Amniotic epithelial cell (primary cell): ENCODE data around the gene PRMT7.

ENCODE experiments used
- DNase-seq: peaks from one replicate; pipeline ENCODE4 v3.0.0-alpha.2; 2010; ENCODE audit warnings: low read depth

PRMT7 gene

DNA sequence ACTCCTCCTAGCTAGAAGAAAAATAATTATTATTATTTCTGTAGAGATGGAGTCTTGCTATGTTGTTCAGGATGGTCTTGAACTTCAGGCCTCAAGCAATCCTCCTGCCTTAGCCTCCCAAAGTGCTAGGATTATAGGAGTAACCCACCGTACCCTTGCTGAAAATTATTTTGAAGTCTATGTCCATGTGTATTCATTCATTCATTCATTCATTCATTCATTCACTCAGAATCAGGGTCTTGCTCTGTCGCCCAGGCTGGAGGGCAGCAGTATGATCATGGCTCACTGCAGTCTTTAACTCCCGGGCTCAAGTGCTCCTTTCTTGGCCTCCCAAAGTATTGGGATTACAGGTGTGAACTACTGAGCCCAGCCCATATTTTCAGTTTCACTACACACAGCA is 4.2 kb upstream of the PRMT7 start:
- no peak for DNase-seq

DNA sequence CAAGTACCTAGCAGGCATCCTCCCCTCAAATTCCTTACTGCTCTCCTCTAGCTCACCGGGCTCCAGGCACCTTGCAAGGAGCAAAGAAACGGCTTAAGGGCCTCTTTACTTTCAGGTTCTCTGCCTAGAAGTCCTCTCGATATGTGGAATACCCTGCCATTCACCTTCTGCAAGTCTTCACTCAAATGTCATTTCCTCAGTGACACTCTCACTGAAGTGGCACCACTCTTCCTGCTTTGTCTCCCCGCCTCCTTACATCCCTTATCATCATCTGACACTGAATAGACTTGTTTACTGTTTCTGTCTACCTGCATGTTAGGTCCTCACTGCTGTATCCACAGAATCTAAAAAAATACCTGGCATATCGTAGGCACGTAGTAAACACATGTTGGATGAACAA is 1.0 kb upstream of the PRMT7 start:
- no peak for DNase-seq

DNA sequence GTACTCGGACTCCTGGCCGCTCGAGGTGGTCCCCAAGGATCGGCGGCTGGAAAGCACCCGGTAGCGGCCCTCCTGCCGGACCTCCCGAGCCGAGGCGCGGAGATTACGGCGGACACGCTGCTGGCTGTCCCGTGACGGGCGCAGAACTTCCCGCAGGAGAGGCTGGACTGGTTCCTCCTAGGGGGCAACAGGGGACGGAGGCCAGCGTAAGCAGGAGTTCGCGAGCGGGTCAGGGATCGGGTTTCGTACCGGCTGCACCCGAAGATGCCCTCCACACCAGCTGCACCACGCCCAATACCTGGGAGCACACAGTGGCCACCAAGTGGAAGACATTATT is 414 bp upstream of the PRMT7 start:
- DNase-seq, result no peak

DNA sequence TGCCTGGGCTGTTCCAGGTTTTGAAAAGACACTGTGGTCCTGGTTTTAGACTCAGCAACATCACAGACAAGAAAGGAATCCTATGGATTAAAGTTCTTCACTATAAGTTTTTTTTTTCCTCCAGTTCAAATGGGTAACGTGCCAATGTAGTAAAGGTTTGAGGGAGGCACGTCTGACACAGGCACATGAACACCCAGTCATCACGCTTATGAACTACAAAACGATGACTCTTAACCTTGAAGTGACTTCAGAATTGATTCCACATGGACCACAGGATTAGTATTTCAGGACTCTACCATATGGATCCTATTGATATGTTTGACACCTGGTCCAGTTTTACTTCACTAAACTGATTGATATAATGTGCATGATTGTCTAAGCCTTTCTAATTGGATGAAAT is 2.3 kb downstream of the PRMT7 start:
- DNase-seq, result no peak

DNA sequence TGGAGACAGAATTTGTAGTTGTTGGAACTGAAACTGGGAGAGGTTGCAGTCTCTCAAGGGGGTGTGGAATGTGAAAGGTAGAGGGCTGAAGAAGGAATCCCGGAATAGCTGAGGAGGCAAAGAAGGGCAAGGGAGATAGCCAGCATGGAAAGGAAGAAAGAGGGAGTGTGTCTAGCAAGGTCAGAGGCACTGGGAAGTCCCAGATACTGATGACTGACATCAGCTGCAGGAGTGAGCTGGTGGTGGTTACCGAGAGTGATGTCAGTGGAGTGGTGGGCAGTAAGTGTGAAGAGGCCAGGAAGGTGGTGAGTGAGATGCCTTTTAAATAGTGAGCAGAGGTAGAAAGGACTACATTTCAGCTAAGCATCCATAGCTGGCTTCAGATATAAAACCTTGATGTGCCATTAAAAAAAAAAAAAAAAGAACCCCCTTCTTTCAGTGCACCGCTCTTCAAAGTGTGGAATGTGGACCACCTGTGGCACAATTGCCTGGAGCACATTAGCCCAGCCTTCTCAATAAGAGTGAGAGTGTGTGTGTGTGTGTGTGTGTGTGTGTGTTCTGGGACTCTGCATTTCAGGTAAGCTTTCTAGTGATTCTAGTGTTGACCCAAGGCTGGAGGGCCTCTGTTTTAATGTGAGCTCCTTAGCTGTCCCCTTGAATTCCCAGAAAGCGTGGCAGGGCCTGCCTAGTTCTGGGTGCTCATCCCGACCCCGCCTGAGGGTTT is 8.5 kb downstream of the PRMT7 start:
- no peak for DNase-seq

DNA sequence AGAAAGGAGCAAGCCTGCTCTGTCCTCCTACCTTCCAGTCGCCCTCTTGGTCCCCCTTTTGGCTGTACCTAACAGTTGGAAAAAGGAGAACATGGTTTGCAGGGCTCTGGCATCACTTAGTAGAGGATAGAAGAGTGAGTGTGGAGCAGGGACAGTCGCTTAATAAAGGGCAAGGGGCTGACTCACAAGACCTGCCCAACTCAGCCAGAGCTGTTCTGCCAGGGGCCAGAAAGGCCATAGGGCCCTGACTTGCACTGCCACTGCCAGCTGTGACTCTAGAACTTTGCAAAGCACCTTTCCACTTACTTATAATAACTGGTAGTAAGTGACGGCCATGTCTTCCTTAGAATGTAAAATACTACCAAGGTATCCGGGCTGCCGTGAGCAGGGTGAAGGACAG is 13.5 kb downstream of the PRMT7 start:
- no peak for DNase-seq

DNA sequence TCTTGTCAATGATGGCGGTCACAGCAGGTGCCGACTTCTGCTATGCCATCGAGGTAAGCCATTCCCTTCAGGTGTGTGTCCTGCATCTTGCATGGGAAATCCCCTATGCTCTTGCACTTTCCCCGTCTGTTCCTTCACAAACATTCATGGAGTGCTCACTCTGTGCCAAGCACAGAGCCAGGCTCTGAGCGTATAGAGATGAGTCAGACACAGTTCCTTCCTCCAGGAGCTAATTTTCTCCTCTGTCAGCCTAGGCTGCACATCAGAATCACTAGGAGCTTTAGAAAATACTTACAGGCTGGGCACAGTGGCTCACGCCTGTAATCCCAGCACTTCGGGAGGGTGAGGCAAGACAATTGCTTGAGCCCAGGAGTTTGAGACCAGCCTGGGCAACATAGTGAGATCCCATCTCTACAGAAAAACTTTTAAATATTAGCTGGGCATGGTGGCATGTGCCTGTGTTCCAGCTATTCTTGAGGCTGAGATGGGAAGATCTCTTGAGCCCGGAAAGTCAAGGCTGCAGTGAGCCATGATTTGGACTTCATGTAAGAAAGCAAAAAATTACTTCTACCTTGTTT is 14.1 kb downstream of the PRMT7 start:
- no peak for DNase-seq

DNA sequence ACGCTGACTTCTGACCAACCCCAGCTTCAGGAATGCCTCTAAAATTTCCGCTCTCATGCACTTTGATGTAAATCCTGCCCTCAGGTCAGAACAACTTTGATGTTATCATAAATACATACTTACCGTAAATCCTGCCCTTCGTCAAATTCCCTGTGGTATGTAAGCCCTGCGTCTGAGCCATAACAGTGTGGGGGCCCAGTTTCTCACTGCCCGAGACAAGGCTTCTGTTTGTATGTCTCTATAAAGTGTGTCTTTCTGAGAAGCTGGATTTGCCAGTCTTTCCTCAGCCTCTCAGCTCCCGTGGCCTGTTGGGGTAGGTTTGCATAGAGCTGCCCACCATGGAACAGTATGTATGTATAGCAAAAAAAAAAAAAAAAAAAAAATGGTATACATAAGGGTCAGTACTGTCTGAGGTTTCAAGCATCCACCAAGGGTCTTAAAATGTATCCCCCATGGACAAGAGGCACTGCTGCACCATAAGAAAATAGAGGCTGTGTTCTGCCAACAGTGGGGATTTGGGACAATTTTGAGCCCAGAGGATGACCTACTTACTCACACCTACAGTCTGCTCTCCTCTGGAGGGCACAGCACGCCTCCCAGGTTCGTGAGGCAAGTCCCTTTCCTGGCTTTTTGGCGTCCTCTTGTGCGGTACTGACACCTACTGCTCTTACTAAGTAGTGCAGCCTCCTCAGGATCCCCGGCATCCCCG is 17.5 kb downstream of the PRMT7 start:
- DNase-seq, result peak; percentile 89

DNA sequence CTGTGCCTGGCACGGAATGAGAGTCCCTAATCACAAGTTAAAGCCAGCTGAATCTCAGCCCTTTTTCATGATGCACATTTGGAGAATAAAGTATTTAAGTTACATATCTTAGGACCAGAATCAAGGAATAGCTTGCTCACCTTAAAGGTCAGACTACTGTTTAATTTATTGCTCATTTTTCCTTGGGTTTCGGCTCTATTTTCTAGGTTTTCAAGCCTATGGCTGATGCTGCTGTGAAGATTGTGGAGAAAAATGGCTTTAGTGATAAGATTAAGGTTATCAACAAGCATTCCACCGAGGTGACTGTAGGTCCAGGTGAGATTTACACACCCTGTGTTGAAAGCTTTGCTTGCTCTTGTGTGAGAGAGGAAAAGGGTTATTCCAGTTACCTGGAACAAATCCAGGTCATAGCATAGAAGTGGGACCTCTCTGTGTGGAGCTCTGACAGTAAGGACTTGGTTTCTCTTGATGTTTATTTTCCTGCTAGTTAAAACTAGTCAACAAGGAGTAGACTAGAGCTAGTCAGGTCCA is 18.1 kb downstream of the PRMT7 start:
- DNase-seq, result peak; percentile 22

DNA sequence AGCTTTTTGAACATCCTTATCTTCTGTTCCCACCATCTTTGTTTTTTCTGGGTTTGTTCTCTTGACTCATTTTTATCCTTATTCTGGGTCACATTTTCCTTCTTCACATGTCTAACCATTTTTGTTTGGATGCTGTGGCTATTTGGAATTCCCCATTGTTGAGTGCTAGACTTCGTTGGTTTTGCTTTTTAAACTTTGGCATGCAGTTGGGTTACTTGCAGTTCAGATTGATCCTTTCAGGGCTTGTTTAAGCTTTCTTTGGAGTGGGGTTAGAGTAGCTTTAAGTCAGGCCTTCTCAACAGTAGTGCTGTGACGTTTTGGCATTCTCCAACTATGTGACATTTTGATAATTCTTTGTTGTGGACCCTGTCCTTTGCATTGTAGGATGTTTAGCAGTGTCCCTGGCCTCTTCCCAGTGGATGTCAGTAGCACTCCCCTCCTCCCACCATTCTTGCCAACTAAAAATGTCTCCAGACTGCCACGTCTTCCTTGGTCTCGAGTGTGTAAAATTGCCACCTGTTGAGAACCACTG is 21.1 kb downstream of the PRMT7 start:
- peak; percentile 50 for DNase-seq

DNA sequence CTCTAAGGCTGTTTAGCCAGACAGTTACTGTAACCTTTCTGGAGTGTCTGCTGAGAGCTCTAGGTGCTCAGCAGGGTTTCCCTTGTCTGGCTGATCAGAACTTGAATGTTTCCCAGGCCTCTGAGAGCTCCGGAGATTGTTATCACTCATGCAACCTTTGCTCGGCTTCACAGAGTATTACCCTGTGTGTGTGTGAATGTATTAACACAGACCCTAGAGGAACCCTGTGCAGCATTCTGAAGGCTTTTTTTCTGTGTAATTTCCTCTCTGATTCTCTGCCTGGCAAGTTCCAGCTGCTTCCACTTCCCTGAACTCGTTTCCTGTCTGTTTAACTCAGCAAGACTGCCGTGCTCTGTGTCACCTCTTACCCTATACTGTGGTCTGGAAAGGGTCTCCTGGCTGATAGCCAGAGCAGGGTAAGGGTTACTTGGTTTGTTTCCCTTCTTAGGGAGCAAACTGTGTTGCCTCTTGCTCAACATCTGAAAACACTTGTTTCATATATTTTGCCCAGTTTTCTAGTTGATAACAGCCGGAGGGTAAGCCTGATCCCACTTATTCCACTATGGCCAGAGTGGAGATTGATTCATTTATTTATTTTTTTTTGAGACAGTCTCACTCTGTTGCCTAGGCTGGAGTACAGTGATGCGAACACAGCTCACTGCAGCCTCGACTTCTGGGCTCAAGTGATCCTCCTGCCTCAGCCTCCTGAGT is 21.7 kb downstream of the PRMT7 start:
- DNase-seq, result peak; percentile 83

DNA sequence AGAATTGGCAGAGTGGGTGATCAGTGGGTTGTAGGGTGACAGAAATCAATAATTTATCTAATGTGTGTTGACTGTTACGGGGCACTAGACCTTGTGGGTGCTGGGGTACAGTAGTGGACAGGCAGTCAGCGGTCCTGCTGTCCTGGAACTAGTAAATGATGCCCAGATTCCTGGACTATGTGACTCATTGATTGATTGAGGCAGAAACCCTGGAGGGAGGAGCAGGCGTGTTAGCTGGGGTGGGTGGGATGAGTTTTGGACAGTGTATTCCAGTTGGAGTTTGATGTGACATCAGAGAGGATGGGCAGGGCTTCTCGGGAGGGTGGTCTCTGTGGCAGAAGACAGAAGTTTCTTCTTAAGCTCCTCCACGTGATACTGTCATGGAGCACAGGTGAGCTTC is 24.4 kb downstream of the PRMT7 start:
- DNase-seq, result peak; percentile 45

DNA sequence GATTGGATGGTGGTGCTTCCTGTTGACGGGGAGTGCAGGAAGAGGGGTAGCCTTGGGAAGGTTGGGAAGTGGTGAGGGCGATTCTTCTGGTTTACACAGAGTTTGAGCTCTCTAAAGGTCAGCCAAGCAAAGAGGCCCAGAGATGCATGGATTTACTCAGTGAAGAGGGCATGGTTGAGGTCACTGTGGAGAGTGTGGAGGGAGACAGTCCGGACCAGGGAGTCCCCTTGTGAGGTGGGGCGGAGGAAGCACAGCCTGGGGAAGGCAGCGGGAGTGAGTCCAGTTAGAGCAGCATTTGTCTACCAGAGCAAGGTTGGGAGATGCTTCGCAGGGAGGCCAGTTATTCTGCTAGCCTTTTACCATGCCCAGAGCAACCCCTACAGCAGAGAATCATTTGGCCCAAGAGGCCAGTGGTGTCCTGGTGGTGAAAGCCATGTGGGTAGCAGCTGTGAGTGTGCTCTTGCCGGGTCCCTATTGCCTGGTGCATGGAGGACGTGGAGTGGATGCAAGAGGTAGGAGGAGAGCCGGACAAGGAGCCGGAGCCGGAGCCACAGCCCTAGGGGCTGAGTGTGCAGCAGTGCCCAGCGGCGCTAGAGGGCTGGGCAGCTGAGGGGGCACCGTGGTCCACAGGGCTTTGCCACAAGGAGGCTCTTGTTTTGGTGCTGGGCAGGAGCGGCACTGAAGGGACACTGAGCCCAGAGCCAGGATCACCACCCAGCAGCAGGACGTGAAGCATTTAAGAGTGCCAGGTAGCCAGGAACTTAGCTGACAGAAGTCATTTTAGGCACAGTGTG is 27.7 kb downstream of the PRMT7 start:
- no peak for DNase-seq

DNA sequence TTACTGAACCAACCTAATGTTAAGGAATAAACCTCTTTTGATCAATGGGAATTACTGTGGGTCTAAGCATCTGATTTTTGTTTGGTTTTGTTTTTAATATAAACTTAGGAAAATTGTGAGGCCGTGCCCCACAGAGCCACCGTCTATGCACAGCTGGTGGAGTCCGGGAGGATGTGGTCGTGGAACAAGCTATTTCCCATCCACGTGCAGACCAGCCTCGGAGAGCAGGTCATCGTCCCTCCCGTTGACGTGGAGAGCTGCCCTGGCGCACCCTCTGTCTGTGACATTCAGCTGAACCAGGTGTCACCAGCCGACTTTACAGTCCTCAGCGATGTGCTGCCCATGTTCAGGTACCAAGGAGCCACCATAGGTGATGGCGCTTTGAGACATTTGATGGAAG is 28.4 kb downstream of the PRMT7 start:
- no peak for DNase-seq

DNA sequence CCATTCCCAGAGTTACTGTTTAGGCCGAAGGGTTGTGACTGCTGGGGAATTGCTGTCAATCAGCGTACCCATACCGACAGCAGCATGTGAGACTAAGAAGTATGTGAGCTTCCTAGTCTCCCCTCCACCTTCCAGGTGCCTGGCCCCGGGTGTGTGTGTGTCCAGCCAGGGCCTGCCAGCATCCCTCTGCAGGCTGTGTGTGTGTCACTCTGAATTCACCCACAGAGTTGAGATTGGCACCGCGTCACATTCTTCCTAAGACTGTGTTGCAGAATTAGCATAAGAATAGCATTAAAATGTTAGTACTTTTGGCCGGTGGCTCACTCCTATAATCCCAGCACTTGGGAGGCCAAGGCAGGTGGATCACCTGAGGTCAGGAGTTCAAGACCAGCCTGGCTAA is 31.8 kb downstream of the PRMT7 start:
- no peak for DNase-seq

DNA sequence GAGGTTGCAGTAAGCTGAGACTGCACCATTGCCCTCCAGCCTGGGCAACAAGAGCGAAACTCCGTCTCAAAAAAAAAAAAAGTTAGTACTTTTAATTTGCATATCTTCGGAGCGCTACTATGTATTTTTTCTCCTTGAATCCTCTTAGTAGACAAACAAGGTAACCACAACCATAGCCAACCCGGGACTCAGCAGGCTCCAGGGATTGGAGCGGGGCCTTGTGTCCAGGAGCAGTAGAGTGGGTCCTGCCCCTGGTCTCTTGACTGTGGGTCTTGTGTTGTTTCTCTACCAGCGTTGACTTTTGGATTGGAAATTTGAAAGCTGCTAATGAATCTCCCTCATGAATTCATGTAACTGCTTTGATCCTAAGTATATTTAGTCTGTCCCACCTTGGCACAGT is 32.3 kb downstream of the PRMT7 start:
- DNase-seq, result no peak

DNA sequence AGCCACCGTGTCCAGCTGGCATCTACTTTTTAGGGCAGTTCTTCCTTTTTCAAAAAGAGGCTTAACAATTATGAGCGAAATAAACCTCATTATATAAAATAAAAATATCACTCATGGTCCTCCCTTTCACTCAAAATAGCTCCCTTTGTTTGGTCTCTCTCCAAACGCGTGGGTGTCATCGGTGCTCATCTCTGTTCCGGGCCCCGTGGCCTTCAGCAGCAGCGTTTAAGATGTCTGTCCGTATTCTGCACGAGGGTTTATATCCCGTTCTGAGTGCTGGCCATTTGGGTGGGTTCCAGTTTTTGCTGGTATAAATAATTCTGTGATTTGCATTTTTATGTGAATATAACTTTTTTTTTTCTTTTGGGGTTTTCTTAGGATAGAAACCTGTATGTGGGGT is 33.4 kb downstream of the PRMT7 start:
- DNase-seq, result peak; percentile 42

DNA sequence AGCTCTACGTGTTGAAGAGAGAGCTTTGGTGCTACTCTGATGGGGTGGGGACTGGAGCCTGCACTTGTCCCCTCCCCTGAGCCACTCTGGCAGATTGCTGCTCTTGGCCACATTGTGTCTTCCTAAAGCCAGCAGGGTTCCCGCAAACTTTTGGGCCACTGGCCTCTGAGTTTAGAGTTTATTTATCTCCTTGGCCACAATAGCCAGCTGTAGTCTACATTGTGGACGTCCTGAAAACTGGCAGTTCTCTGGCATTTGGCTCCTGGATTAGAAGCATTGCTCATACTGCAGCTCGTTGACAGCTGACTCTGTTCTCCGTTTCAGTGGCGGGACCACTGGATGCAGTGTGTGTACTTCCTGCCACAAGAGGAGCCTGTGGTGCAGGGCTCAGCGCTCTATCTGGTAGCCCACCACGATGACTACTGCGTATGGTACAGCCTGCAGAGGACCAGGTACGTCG is 34.6 kb downstream of the PRMT7 start:
- DNase-seq, result peak; percentile 59

DNA sequence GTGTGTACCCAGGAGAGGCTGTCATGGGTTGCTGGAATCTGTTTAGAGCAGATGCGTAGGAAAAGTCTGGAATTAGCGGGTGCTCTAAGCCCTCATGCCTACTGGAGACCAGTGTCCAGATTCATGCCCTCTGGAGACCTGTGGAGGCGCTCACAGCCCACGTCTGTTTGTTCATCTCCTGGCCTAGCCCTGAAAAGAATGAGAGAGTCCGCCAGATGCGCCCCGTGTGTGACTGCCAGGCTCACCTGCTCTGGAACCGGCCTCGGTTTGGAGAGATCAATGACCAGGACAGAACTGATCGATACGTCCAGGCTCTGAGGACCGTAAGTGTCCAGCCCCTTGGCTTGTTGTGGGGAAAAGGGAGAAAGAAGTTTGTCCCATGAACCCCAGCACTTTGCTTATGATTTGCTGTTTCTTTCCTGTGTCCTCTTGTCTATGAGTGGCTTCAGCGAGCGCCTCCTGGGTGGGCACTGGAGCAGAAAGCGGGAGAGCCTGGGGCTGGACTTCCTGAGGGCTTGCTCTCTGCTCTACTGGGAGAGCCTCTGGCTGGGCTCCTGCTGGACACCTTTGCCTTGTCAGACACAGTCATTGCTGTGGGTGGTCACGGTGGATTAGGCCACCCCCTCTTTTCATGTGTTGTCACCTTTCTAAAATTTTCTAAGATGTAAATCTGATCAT is 35.3 kb downstream of the PRMT7 start:
- no peak for DNase-seq

DNA sequence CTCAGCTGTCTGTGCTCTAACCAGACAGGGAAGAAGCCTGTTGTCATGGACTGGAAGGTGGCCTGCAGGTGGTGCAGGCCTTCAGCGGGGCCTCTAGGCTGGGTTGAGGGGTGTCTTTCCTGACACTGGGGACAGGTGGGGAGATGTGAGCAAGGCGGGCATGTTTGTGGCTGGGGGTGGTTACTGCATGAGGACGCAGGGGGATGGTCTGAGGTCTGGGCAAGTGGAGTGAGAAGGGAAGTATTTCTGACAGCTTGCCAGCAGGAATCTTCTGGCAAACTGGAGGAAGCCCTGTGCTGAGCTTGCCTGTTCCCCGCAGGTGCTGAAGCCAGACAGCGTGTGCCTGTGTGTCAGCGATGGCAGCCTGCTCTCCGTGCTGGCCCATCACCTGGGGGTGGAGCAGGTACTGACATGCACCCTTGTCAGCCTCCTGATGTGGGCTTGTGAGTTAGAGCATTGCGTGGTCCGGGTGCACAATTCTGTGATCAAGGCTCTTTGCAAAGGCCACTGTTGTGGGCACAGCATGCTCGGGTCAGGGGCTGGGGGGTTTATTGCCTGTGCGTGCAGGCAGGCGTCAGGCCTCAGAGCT is 36.2 kb downstream of the PRMT7 start:
- no peak for DNase-seq

DNA sequence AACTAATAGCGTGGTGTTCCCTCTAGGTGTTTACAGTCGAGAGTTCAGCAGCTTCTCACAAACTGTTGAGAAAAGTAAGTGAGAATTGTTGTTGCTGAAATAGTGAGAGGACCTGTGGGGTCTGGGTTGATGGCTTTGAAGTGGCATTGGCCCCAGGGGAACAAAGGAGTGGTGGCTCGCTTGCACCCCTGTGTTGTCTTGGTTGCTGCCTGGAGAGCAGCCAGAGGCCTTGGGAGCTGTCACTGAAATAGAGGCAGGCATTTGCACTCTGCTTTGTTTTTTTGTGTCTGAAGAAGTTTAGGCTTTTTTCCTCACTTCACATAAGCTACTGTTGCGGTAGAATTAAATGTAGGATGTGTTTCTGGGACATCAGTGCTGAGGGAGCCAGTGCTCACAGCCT is 36.8 kb downstream of the PRMT7 start:
- no peak for DNase-seq
